ENCODE data around the gene PCSK2.

PCSK2 gene

DNA sequence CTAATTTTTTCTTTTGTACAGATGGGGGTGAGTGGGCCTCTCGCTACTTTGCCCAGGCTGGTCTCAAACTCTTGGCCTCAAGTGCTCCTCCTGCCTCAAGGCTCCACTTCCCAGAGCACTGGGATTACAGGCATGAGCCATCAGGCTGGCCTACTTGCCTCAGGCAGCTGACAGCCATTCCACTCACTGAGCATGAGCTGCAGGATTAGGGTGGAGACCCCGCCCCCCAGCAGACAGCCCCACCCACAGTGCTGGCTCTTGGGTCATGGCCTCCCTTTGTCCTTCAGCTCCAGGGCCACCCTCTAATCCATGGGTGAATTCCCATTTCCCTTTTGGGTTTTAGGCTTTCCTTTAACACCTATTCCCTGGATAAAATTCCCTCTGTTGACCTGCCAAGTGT lies 222.2 kb downstream of the PCSK2 start:
- no peak for DNase-seq

DNA sequence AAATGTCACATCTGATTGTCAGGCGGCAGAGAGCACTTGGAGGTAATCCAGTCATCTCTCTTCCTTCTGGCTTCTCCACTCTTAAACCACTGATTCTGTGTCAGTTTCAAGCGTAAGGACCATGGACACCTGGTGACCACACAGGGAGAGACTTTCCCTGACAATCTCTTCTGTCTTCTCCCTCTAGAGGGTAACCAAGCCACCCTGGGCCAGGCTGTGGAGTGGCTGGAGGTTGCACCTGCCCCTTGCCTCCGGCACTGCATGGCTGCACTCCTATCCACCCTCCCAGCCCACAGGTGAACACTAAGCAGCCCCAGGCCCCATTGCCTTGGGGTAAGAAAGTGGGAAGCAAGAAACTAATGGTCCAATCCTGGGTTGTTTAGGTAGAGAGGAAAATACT lies 225.6 kb downstream of the PCSK2 start:
- no peak for DNase-seq

DNA sequence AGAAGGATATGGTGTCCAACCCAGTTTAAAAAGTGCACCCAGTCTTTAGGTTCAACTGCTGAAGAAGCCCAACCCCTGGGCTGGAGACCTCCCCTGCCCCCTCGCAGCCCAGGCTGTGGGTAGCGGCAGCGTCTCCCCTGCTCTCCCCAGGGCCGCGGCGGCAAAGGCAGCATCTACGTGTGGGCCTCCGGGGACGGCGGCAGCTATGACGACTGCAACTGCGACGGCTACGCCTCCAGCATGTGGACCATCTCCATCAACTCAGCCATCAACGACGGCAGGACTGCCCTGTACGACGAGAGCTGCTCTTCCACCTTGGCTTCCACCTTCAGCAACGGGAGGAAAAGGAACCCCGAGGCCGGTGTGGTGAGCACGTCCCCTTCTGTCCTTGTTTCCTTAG lies 226.8 kb downstream of the PCSK2 start:
- DNase-seq, result no peak

DNA sequence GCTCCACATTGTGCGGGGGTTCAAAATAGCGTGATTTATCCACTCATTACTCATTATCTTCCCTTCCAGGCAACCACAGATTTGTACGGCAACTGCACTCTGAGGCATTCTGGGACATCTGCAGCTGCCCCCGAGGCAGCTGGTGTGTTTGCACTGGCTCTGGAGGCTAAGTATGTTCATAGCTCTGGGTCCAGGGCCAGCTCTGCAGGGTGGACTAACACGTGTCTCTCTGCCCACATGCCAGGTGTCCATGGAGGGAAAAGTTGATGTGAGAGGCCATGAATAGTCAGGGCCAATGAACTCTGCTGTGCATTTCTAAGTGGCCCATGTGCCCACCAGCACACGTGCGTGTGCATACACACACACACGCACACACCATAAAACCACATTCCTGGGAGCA lies 229.4 kb downstream of the PCSK2 start:
- no peak for DNase-seq

DNA sequence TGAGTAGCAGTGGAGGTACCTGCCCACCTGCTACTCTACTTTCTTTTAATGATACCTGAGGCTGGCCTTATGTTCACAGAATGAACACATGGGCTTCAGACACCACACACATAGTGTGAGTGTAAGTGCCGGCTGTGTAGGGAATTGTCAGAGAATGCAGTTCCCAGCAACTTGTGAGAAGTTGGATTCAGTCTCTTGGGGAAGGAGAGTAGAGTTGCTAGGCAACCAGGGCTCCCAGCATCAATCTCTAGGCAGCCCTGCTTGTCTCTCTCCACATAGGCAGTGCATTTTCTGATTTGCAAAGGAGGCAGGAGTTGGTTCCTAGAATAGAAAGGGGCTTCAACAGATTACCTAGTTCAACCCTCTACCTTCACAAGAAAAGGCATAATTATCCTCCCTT lies 230.2 kb downstream of the PCSK2 start:
- no peak for DNase-seq

DNA sequence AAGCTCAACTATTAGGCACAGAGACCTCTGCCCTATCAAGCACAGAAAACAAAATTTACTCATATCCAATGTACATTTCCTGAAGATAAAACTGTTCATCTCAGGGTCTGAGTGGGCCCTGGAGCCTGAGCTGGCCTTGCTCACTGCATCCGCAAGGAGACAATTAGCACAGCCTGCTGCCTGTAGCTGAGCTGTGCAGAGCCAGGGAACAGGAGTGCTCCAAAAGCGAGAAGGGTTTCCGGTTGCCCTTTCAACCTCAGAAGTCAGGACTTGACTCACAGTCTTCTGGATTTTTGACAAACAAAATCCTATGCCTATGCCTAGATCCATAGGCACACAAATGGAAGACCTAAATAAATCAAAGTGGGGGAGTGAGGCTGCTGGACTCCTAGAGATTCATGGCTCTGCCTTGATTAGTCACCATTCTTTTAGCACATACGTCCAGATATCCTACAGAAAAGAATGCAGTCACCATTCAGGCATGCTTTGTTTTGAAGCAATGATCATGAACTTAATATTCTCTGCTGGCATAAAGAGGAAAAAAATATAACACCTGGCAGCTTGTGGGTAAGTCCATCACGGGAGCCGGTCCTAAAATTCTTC lies 230.8 kb downstream of the PCSK2 start:
- DNase-seq, result no peak

DNA sequence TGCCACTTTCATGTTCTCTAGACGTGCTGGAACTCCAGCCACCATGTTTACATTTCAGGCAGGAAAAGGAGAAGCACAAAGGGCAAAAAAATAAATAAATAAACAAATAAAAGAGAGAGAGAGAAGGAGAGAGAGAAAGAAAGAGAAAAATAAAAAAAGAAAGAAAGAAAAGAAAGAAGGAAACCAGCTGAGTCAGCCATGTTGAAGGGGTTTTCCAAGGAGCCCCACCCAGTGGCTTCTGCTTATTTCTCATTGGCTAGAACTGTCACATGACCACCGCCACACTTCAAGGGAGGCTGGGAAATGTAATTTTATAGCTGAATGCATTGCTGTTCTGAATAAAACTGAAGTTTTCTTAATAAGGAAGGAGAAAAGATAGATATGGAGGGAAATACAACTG lies 233.3 kb downstream of the PCSK2 start:
- no peak for DNase-seq

DNA sequence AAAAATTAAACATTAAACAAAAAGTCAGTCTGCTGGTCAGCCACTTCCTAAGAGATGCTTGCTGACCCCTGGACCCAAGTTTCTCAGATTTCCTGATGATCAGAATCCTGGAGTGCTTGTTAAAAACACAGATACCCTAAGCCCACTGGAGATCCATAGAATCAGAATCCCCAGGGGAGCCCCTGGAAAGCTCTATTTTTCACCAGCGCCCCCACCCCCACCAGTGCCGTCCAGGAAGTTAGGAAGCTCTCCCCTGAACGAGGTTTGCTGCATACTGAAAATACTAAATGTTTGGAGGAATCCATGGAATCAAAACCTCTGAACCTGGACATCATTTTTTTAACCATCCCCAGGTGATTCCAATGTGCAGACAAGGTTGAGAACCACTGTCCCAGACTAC lies 235.1 kb downstream of the PCSK2 start:
- no peak for DNase-seq

DNA sequence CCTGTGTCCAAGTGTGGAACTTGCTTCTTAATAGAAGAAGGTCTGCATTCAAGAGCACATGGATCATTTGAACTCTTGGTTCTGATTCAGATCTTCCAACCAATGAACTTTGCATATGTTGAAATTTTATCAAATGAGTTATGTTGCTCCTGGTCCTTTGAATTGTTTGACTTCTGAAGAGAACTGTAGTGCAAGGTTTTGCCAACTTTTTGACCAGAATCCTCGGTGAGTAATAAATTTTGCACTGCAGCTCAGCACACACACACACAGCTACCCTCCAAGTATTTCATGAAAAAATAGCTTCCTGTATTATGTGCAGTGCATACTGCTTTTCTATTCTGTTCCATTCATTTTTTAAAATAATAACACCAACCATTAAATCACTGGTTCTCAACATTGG lies 236.9 kb downstream of the PCSK2 start:
- no peak for DNase-seq

DNA sequence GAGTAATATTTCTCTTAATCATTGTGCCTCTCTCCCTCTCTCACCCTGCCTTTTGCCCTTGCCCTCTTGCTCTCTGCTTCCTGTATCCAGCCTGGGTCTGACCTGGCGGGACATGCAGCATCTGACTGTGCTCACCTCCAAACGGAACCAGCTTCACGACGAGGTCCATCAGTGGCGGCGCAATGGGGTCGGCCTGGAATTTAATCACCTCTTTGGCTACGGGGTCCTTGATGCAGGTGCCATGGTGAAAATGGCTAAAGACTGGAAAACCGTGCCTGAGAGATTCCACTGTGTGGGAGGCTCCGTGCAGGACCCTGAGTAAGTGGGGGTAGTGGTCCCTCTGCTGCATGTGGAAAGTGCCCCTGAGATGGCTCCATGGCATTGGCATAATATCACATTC lies 238.4 kb downstream of the PCSK2 start:
- DNase-seq, result no peak

DNA sequence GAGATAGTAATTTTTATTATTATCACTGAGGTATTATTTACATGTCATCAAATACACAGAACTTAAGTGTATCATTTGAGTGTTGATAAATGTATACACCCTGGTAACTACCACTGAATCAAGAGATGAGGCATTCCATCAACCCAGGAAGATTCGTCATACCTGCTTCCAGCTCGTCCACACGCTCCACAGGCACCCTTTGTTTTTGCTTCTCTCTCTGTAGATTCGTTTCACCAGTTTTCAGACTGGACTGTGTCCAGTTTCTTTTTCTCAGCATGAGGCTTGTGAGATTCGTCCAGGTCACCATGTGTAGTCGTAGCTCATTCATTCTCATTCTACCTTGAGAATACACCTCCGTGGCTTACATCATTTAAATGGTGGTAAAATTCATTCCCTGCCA lies 239.8 kb downstream of the PCSK2 start:
- DNase-seq, result no peak

DNA sequence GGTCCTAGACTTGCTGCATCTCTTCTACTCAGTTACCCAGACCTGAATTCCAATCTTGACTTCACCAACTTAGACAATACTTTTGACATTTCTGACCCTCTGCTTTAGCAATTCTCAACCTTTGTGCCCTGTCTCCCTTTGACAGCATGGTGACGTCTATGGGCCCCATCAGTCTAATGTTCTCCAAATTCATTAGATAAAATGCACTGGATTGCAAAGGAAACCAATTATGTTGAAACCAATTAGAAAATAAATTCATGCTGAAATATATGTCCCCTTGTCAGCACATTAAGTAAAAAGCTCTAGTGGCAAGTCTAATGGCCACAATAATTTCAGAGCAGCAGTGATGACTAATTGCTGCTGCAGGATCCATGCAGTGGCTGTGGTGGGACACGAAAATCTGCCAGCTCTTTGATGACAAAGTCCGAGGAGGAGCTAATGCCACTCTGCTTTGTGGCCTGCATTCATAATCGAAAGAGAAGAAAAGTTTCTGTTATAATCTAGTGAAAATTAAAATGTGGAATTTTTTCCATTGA lies 240.3 kb downstream of the PCSK2 start:
- DNase-seq, result no peak

DNA sequence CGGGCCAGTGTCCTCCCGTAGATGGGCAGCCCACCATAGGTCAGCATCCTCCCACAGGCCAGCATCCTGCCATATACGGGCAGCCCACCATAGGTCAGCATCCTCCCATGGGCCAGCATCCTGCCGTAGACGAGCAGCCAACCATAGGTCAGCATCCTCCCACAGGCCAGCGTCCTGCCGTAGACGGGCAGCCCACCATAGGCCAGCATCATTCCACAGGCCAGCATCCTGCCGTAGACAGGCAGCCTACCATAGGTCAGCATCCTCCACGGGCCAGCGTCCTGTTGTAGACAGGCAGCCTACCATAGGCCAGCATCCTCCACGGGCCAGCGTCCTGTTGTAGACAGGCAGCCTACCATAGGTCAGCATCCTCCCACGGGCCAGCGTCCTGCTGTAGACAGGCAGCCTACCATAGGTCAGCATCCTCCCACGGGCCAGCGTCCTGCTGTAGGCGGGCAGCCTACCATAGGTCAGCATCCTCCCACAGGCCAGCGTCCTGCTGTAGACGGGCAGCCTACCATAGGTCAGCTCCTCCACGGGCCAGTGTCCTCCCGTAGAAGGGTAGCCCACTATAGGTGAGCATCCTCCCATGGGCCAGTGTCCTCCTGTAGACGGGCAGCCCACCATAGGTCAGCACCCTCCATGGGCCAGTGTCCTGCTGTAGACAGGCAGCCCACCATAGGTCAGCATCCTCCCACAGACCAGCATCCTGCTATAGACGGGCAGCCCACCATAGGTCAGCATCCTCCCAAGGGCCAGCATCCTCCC lies 241.4 kb downstream of the PCSK2 start:
- DNase-seq, result no peak

DNA sequence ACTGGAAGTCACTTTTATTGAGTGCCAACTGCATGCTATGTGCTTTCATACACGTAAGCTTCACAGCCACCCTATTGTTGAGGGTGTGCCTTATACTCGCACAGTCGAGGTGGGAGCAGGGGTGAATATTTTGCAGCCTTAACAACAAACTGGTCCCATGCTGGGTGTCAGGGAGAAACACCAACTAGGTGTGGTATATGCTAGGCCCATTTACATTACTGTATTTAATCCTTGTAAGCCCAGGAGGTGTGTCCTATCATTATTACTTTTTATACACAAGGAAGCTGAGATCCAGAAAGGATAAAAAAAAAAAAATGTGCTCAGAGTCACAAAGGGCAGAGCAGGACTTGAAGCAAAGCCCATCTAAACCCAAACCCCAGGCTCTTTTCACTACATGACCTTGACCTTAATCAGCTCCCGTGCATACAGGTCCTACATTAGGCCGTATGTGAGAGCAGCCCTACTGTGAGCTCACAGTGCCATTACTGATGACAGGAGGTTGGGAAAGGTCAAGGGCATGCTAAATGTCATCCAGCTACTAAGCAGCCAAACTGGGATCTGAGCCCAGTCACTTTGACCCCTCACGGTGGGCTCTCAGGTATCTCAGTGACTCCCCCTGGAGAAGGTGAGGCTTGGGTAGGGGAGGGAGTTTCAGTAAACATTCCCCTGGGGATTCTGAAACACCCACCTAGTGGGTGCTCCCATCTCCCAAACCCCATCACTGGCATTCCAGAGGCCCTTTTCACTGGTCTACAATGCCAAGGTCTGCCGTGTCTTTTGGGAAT lies 242.6 kb downstream of the PCSK2 start:
- DNase-seq, result no peak

DNA sequence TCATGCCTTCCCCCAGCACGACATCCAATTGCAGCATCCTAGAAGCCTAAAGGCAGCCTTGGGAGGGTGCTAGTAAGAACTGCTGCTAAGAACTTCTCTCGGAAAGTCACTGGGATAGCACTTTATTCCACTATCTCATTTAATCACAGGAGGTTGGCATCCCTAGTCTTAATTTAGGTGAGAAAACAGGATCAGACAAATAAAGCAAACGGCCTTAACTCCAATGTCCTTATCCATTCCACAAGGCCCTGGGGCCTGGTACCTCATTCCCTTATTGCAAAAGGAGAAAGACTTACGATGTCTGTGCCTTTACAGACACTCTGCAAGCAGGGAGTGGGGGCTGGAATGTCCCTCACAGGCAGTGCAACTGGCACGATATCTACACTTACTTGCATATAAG lies 243.7 kb downstream of the PCSK2 start:
- DNase-seq, result no peak

DNA sequence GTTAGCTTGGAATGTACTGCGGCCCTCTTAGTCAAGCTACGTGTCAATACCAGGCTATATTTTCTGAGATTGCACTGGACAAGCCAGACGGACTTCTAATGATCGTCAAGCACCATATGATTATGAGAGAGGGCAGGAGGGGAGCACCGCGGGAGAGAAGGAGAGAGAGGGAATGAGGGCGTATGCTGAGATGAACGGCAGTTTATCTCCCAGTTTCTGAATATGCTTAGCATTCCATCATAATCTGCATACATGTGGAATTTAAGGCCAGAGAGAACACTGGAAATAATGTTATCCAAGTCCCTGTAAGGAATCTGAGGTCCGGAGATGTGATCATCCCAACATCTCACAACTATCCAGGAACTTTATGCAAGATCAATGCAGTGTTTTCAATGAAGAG lies 244.1 kb downstream of the PCSK2 start:
- no peak for DNase-seq

DNA sequence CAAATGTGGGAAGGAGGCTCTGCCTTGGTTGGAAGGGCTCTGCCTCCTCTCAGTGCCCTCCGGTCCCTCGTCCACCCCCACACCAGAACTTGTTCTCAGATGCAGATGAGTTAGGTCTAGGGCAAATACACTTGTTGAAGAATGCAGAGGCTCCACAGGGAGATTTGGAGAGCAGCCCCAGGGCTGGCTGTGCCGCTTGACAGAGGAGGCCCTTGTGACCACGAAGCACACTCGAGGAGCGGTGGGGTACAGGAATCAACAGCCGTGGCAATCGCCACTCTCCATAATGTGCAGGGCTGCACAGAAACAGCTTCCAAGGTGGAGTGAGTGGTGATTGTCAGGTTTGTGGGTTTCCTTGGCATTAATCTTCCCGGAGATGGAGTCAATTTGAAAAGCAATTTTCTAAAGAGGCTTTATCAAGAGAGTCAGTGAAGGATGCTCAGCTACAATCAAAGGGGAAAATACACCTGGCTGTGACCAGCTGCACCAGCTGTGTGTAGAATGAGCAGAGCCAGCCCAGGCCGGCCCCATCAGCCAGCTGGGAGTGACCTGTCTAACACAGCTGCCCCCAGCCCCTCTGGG lies 244.9 kb downstream of the PCSK2 start:
- no peak for DNase-seq

DNA sequence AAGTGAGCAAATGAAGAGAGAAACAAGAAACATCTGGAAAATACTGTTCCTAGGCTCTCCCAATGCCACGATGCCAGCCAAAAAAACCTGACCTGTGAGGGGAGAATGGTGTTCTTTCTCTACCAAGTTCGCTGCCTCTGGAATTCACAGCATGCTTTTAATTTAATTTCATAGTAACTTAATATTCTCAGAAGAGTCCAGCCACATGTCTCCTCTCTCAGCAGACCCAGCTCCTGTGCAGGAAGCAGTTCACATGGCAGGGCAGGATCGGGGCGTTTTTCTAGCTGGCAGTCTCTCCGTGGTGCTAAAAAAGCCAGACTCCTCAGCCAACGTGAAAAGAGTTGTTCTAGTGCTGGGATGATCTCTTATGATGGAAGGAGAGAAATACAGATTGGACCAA lies 246.8 kb downstream of the PCSK2 start:
- no peak for DNase-seq

DNA sequence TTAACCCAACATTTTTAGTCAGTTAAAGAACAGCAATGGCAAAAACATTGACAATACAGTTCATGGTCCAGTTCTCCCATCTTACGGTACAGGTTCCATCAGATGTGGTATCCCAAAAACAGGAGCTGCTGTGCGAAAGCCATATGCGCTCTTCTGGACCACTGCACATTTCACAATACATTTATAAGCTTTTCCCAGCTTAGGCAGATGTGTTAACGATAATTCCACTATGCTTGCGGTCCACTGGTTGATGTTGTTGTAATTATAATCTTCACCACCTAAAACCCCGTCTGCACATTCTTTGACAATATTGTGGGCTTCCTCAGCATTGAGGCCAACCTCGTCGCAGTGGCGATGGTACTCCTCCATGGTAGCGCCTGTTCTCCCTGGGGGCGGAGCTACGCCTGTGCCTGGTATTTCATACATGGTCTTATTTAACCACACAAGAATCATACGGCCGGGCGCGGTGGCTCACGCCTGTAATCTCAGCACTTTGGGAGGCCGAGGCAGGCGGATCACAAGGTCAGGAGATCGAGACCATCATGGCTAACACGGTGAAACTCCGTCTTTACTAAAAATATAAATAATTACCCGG lies 252.3 kb downstream of the PCSK2 start:
- no peak for DNase-seq

DNA sequence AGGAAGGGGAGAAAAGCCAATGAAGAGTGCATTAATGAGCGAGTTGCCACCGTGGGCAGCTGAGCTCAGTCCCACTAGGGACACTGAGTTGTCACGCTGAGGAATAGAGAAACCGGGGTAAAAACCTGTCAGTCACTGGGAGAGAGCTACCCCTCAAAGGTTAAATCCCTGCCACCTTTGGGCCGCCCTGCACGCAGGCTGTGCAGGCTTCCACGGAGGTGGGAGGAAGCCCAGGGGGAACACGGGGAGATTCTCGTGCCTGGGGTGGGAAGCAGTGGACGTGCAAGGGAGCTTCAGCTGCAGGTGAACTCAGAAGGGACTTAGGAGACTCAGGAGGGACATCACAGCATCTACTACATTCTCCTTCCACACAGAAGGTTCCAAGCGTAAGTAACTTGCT lies 253.9 kb downstream of the PCSK2 start:
- DNase-seq, result no peak

DNA sequence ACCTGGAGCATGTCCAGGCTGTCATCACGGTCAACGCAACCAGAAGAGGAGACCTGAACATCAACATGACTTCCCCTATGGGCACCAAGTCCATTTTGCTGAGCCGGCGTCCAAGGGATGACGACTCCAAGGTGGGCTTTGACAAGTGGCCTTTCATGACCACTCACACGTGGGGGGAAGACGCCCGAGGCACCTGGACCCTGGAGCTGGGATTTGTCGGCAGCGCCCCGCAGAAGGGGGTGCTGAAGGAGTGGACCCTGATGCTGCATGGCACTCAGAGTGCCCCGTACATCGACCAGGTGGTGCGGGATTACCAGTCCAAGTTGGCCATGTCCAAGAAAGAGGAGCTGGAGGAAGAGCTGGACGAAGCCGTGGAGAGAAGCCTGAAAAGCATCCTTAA lies 254.8 kb downstream of the PCSK2 start:
- DNase-seq, result no peak

DNA sequence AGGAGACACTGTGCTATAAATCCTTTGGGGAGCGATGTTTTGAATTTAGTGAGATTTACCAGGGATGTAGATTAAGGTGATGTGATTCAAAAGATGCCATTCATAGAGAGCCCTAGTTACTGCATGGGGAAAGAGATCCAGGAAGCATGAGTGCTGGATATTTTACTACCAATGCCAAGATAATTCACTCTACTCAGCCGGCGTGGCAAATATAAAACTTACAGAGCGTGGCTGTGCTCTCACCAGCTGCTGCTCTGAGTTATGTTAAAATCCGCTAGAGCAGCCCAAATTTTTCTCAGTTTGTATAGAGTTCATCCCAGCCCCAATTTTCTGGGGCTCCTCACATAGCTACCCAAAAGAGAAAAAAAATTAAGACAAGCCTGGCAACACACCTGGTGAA lies 255.7 kb downstream of the PCSK2 start:
- no peak for DNase-seq

DNA sequence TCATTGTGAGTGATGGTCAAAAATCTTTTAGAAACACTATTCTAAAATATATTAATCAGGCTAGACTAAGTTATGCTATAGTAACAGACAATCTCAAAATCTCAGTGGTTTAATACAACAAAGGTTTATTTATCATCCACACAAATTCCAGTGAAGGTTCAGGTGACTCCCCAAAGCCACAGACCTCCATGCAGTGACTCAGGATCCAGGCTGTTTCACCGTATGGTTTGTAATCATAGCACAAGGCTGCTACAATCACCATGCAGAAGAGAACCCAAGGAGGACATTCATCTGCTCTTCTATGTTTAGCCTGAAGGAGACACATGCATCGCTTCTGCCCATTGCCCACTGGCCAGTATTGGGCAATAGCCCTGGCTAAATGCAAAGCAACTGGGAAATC lies 258.2 kb downstream of the PCSK2 start:
- no peak for DNase-seq
